K562 (cell line): Measurements from ENCODE around the gene PRR7. TPM values are rescaled to one million over a fixed set of nuclear protein-coding genes. Genes with fewer than 3 reads are reported as not detected.

Experiments used
- ATAC-seq: fragments of 200-7000 bp; cut with Tn5 transposase; 3 replicates; pipeline ENCODE4 v1.9.1; 2020; ENCODE audit warnings: moderate library complexity
- BruUV-seq: library from RNA; stranded (reverse); fragments of 400-500 nt; replicated peaks from 2 replicates; lab custom pipeline; 2021; lab: Mats Ljungman, UMichigan
- CTCF ChIA-PET: fragments of 300-600 bp; formaldehyde crosslinking; extraction: SDS; loops from one replicate; lab custom pipeline; 2021; ENCODE audit warnings: low intra/inter-chr PET ratio; lab: Yijun Ruan, JAX
- POLR2A ChIA-PET: fragments of 300-600, 350-650 bp; sonication (Branson Sonifier 250); formaldehyde crosslinking; extraction: SDS; loops from one replicate; lab custom pipeline; 2021; ENCODE audit warnings: antibody characterized with exemption, inconsistent platforms; lab: Yijun Ruan, JAX
- DNase-seq, 4 experiments: peaks; one replicate each; pipeline versions ENCODE4 v3.0.0 to v3.0.0-alpha.2; 2011 to 2018; ENCODE audit warnings: low spot score in 3 of 4, mixed read lengths in 3 of 4; ENCODE audit errors: extremely low read depth in 1 of 4
- FAIRE-seq: peaks from 2 replicates; lab custom pipeline; 2011; peaks lifted over from hg19 to GRCh38; lab: Jason Lieb, UNC
- H2AFZ ChIP-seq: 2 replicates; pipeline ENCODE4 v1.6.0; 2011; ENCODE audit warnings: low read depth, low read length, control low read depth, inconsistent platforms
- H3K27ac ChIP-seq: fragments of 200-600 bp; 3 replicates; pipeline ENCODE4 v1.8.0; 2011; ENCODE audit warnings: low read depth, mild to moderate bottlenecking, control low read depth, inconsistent platforms, low read length, moderate library complexity, mixed read lengths; ENCODE audit errors: extremely low read depth
- H3K27me3 ChIP-seq, 2 experiments: fragments of 300-600 bp in 1 of 2; 2 replicates in 1 of 2; 3 replicates in 1 of 2; pipeline versions ENCODE4 v1.6.0 to v1.8.0; 2011; ENCODE audit warnings: inconsistent platforms in 2 of 2, low read length in 2 of 2, mild to moderate bottlenecking in 1 of 2, mixed read lengths in 1 of 2, moderate library complexity in 1 of 2; ENCODE audit not compliant: control insufficient read depth in 2 of 2, insufficient read depth in 2 of 2
- H3K36me3 ChIP-seq: fragments of 300-600 bp; 3 replicates; pipeline ENCODE4 v1.8.0; 2011; ENCODE audit warnings: mild to moderate bottlenecking, low read length, inconsistent platforms; ENCODE audit not compliant: control insufficient read depth, insufficient read depth
- H3K4me1 ChIP-seq, 2 experiments: fragments of 200-600 bp in 1 of 2; replicated peaks in 1 of 2; 2 replicates in 1 of 2; 3 replicates in 1 of 2; pipeline versions ENCODE4 v1.5.1 to v1.8.0; 2011; ENCODE audit warnings: inconsistent platforms in 2 of 2, low read length in 2 of 2, mild to moderate bottlenecking in 1 of 2, mixed read lengths in 1 of 2, moderate library complexity in 1 of 2; ENCODE audit not compliant: control insufficient read depth in 2 of 2, insufficient read depth in 2 of 2
- H3K4me2 ChIP-seq: 2 replicates; pipeline ENCODE4 v1.6.1; 2011; ENCODE audit warnings: low read length, control low read depth, inconsistent platforms, mixed read lengths; ENCODE audit not compliant: insufficient read depth
- H3K4me3 ChIP-seq: fragments of 200-600 bp; sonication (generic), shearing (Covaris generic); 2 replicates; pipeline ENCODE4 v1.5.1; 2016; ENCODE audit warnings: control low read depth, inconsistent platforms
- H3K79me2 ChIP-seq: fragments of 200-600 bp; 3 replicates; pipeline ENCODE4 v1.8.0; 2011; ENCODE audit warnings: low read length, inconsistent platforms; ENCODE audit not compliant: control insufficient read depth, insufficient read depth
- H3K9ac ChIP-seq, 2 experiments: 2 replicates each; pipeline versions ENCODE4 v1.6.0 to v1.6.1; 2011; ENCODE audit warnings: low read depth in 2 of 2, low read length in 2 of 2, control low read depth in 1 of 2, inconsistent platforms in 1 of 2, mild to moderate bottlenecking in 1 of 2, mixed read lengths in 1 of 2; ENCODE audit not compliant: insufficient read depth in 1 of 2
- H3K9me1 ChIP-seq: one replicate; pipeline ENCODE4 v1.6.0; 2011; ENCODE audit warnings: inconsistent platforms, mild to moderate bottlenecking, low read length, moderate library complexity; ENCODE audit not compliant: control insufficient read depth, insufficient read depth
- H3K9me3 ChIP-seq: replicated peaks from 2 replicates; pipeline ENCODE4 v1.5.1; 2011; ENCODE audit warnings: low read depth, low read length, inconsistent platforms; ENCODE audit not compliant: control insufficient read depth, insufficient read depth
- H4K20me1 ChIP-seq: replicated peaks from 2 replicates; pipeline ENCODE4 v1.6.1; 2011; ENCODE audit warnings: low read length, inconsistent platforms, mixed read lengths; ENCODE audit not compliant: control insufficient read depth, insufficient read depth
- MAZ ChIP-seq, 2 experiments: fragments of 450-650 bp in 1 of 2; sonication (generic) in 1 of 2; formaldehyde crosslinking; IDR thresholded peaks in 1 of 2; conservative IDR thresholded peaks in 1 of 2; 2 replicates each; pipeline versions ENCODE4 v1.4.0 to v1.5.0; 2020; ENCODE audit warnings: mild to moderate bottlenecking in 1 of 2, missing genetic modification reagents in 1 of 2
- POLR2AphosphoS5 ChIP-seq: IDR thresholded peaks from 2 replicates; pipeline ENCODE4 v1.6.1; 2011; ENCODE audit warnings: mild to moderate bottlenecking, low read depth, low read length, moderate library complexity; ENCODE audit not compliant: control insufficient read depth, insufficient read depth
- POLR2B ChIP-seq: fragments of 450-650 bp; IDR thresholded peaks from 2 replicates; pipeline ENCODE4 v1.6.1; 2018; ENCODE audit warnings: low read depth; ENCODE audit not compliant: partially characterized antibody
- SUPT5H ChIP-seq: fragments of 450-650 bp; IDR thresholded peaks from 2 replicates; pipeline ENCODE4 v1.6.1; 2016
- ZNF778 ChIP-seq: fragments of 450-650 bp; formaldehyde crosslinking; IDR thresholded peaks from 2 replicates; pipeline ENCODE4 v1.4.0; 2020; ENCODE audit warnings: mild to moderate bottlenecking, moderate library complexity
- WGBS: fragments of 100-300 bp; shearing (Covaris generic); methylation state at CpG from one replicate; pipeline ENCODE4 v1.1.6; 2016; ENCODE audit warnings: low coverage, mixed read lengths; ENCODE audit not compliant: insufficient coverage; ENCODE audit errors: missing lambda C conversion rate; 5-methylcytosine and 5-hydroxymethylcytosine counted together
- in situ Hi-C: fragments of 300-500 bp; cut with MboI; formaldehyde crosslinking; loops from 4 replicates; pipeline ENCODE4 v1.15.0; 2018; ENCODE audit warnings: inconsistent platforms, mixed read lengths
- intact Hi-C: fragments of 100-400 bp; cut with micrococcal nuclease; formaldehyde crosslinking; loops from 2 replicates; pipeline ENCODE4 v1.14.2; 2022
- polyA plus RNA-seq, 8 experiments: library from polyadenylated mRNA; depleted of rRNA in 4 of 8; stranded (reverse) in 5 of 8; unstranded in 3 of 8; fragments of >200 nt; fragmentation: Nextera tagmentation in 2 of 8; fragmentation: Illumina TruSeq in 1 of 8; extraction: Ambion mirVana in 2 of 8; extraction: Trizol in 1 of 8; gene quantifications; 2 replicates each; pipeline versions ENCODE4 v1.2.1 to v1.2.3, GENCODE V29; 2011 to 2014; ENCODE audit warnings: inconsistent platforms in 1 of 8, missing spikeins in 1 of 8
- total RNA-seq, 7 experiments: library from RNA; depleted of rRNA in 6 of 7; stranded (reverse); fragments of >200 nt in 6 of 7; fragmentation: Illumina TruSeq in 2 of 7; extraction: Trizol in 2 of 7; gene quantifications; 2 replicates each; pipeline versions ENCODE4 v1.2.1 to v1.2.3, GENCODE V29; 2011 to 2021; ENCODE audit warnings: low replicate concordance in 1 of 7
- TF ChIP-seq, protein P1 (sequence below), 2 experiments: fragments of 450-650 bp; IDR thresholded peaks; 2 replicates each; pipeline ENCODE4 v1.6.1; 2016; ENCODE audit warnings: mild to moderate bottlenecking in 2 of 2, borderline replicate concordance in 1 of 2, low read depth in 1 of 2, moderate library complexity in 1 of 2
- TF ChIP-seq, protein P2 (sequence below): fragments of 450-650 bp; formaldehyde crosslinking; IDR thresholded peaks from 2 replicates; pipeline ENCODE4 v1.4.0; 2022; ENCODE audit warnings: missing genetic modification characterization
- TF ChIP-seq, protein P3 (sequence below): sonication (generic); formaldehyde crosslinking; IDR thresholded peaks from 2 replicates; pipeline ENCODE4 v1.8.1; 2023; ENCODE audit warnings: mild to moderate bottlenecking, missing genetic modification reagents

Gene PRR7
- total and polyA plus RNA-seq, 9 of the 15 experiments (the other 6 are each of a cell fraction or from before 2014, with no cell fraction given): 0.80 to 11.3 (median 10.4) TPM; not detected in 4

- in situ Hi-C loops: no loop called here
- Histone ChIP-seq H3K27me3 (no peaks in the 10 kb centered on the region), H3K4me1 (peaks cover 15 to 33% of the 10 kb centered on the region in 2 experiments), H2AFZ (no peak overlapping the region), H3K4me3 (no peak overlapping the region), H3K79me2 (no peaks in the 10 kb centered on the region), H3K9ac (peak overlapping the region in 1 of 2 experiments; percentile 48; a peak in 1 of 4 replicates), H3K4me2 (no peak overlapping the region), H3K27ac (no peak overlapping the region; the same call in 2 of the 3 replicates), H4K20me1 (no peaks in the 10 kb centered on the region), H3K9me1 (no peaks in the 10 kb centered on the region), H3K36me3 (peaks cover 44% of the 10 kb centered on the region; the same call in 2 of the 3 replicates), H3K9me3 (no peaks in the 10 kb centered on the region)
- intact Hi-C loops: no loop called here
- DNase-seq: no peak
- ATAC-seq: peak; percentile 19
- ChIA-PET CTCF (interaction anchor here (1.1 kb wide), 1 partner anchor 9 kb away, joined by 4 read pairs; no protein-coding TSS in a partner anchor), POLR2A (interaction anchor here (1.0 to 1.2 kb wide), 2 partner anchors 11 to 27 kb away, joined by 3 to 4 read pairs; no protein-coding TSS in a partner anchor)
- BruUV-seq: no TSS peak
- no peak for FAIRE-seq
- WGBS: 78% methylated on average over 10 of the region's 10 CpGs
- TF ChIP-seq, protein P1, sequence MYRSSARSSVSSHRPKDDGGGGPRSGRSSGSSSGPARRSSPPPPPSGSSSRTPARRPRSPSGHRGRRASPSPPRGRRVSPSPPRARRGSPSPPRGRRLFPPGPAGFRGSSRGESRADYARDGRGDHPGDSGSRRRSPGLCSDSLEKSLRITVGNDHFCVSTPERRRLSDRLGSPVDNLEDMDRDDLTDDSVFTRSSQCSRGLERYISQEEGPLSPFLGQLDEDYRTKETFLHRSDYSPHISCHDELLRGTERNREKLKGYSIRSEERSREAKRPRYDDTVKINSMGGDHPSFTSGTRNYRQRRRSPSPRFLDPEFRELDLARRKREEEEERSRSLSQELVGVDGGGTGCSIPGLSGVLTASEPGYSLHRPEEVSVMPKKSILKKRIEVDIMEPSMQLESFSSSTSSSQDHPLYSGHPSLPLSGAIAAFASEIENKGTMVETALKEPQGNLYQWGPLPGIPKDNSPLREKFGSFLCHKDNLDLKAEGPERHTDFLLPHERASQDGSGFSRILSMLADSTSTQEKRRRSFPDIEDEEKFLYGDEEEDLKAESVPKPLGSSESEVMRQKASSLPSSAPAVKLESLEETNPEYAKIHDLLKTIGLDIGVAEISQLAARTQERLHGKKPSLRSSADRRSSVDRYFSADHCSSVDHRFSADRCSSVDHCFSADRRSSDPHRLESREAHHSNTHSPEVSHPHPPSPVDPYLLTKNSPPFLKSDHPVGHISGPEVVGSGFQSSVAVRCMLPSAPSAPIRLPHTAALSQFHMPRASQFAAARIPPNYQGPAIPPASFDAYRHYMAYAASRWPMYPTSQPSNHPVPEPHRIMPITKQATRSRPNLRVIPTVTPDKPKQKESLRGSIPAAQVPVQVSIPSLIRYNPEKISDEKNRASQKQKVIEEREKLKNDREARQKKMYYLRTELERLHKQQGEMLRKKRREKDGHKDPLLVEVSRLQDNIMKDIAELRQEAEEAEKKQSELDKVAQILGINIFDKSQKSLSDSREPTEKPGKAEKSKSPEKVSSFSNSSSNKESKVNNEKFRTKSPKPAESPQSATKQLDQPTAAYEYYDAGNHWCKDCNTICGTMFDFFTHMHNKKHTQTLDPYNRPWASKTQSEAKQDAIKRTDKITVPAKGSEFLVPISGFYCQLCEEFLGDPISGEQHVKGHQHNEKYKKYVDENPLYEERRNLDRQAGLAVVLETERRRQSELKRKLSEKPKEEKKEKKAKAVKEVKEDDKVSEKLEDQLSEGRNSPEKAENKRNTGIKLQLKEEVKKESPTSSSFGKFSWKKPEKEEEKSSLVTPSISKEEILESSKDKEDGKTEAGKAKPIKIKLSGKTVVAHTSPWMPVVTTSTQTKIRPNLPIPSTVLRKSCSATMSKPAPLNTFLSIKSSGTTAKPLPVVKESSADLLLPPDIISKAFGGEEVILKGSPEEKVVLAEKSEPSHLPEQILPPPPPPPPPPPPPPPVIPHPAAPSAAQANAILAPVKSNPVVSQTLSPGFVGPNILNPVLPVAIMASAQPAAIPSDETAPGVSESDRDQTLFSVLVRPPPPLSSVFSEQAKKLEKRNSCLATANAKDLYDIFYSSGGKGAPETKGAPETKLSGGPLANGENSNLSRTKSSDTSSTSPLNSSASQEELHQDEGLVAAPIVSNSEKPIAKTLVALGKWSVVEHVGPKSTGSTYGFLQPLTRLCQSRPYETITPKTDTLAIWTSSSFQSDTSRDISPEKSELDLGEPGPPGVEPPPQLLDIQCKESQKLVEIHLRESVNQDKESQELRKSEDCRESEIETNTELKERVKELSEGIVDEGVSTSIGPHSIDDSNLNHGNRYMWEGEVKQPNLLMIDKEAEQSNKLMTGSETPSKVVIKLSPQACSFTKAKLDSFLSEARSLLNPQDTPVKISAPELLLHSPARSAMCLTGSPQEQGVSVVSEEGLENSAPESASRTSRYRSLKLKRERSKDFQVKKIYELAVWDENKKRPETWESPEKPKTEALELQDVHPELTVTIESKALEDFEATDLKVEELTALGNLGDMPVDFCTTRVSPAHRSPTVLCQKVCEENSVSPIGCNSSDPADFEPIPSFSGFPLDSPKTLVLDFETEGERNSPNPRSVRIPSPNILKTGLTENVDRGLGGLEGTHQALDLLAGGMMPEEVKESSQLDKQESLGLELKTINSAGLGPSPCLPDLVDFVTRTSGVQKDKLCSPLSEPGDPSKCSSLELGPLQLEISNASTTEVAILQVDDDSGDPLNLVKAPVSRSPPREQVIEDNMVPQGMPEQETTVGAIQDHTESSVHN (IDR thresholded peaks at IDR 0.05; ENCODE audit: borderline replicate concordance in 1 of 2, low read depth in 1 of 2): no peak
- TF ChIP-seq SUPT5H (0 out of 2 replicates have a peak, but pooled peaks have one; percentile 51), MAZ (CRISPR knock-in tag; conservative IDR thresholded peaks at IDR 0.05 in 1 of 2, IDR thresholded peaks at IDR 0.05 in 1 of 2) (no peak), POLR2AphosphoS5 (peak; percentile 51; the same call in 1 of the 2 replicates), POLR2B (peak; percentile 28), ZNF778 (no peak)
- TF ChIP-seq, protein P2, sequence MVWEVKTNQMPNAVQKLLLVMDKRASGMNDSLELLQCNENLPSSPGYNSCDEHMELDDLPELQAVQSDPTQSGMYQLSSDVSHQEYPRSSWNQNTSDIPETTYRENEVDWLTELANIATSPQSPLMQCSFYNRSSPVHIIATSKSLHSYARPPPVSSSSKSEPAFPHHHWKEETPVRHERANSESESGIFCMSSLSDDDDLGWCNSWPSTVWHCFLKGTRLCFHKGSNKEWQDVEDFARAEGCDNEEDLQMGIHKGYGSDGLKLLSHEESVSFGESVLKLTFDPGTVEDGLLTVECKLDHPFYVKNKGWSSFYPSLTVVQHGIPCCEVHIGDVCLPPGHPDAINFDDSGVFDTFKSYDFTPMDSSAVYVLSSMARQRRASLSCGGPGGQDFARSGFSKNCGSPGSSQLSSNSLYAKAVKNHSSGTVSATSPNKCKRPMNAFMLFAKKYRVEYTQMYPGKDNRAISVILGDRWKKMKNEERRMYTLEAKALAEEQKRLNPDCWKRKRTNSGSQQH: 0 out of 2 replicates have a peak, but pooled peaks have one; percentile 24
- TF ChIP-seq, protein P3, sequence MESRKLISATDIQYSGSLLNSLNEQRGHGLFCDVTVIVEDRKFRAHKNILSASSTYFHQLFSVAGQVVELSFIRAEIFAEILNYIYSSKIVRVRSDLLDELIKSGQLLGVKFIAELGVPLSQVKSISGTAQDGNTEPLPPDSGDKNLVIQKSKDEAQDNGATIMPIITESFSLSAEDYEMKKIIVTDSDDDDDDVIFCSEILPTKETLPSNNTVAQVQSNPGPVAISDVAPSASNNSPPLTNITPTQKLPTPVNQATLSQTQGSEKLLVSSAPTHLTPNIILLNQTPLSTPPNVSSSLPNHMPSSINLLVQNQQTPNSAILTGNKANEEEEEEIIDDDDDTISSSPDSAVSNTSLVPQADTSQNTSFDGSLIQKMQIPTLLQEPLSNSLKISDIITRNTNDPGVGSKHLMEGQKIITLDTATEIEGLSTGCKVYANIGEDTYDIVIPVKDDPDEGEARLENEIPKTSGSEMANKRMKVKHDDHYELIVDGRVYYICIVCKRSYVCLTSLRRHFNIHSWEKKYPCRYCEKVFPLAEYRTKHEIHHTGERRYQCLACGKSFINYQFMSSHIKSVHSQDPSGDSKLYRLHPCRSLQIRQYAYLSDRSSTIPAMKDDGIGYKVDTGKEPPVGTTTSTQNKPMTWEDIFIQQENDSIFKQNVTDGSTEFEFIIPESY (CRISPR knock-in tag): peak; percentile 35; the same call in 1 of the 2 replicates
Measured at GRCh38 chr5:177482359-177482795, 35.8 kb downstream of the PRR7 start.
